Measurements from ENCODE around the gene GNG4. TPM values are rescaled to one million over a fixed set of nuclear protein-coding genes. Genes with fewer than 3 reads are reported as not detected.

Gene GNG4
- total RNA-seq, 2 experiments from 2014 or later = not detected

DNA sequence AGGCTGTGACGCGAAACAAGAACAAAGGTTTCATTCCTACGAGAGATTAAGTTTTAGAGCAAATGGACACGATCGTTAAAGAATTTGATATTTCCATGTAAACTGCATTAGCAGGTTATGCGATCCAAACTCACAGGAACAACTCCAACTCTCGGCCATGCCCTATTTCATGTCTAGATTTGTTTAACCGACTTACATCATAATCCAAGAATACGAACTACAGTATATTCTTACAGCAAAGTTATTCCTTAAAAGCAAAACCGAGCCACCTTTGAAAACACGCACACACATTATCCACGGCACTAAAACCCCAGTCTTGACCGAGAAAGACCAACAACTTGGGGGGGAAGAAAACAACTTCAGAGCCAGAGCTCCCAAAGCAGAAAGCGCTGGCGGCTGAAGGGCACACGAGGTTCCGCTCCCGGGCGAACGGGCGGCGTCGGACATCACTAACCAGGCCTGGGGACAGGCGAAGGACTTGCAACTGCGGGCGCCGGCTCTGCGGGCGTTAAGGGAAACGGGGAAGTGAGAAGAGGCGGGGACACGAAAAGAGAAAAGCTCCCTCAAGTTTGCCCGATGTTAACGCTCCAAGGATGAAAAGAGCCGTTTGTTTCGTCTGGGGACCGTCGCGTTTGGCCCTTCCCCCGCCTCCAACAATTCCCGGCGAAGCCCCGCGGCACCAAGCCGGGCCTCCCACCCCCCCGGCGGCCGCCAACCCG, 146.0 kb downstream of the GNG4 start:
- peak overlapping the region; percentile 61 for H3K27ac ChIP-seq (ENCODE audit: low read depth, low read length, poor library complexity, severe bottlenecking)
- peak; percentile 65 for DNase-seq (ENCODE audit: low spot score)
- H4K20me1 ChIP-seq (ENCODE audit: insufficient read depth, low read length) = peaks cover 30% of the 10 kb centered on the region; the same call in 1 of the 2 replicates
- no peak for TF ChIP-seq EZH2phosphoT487 (IDR thresholded peaks at IDR 0.05; ENCODE audit: borderline replicate concordance, low read depth, low read length)
- TF ChIP-seq, protein P1, sequence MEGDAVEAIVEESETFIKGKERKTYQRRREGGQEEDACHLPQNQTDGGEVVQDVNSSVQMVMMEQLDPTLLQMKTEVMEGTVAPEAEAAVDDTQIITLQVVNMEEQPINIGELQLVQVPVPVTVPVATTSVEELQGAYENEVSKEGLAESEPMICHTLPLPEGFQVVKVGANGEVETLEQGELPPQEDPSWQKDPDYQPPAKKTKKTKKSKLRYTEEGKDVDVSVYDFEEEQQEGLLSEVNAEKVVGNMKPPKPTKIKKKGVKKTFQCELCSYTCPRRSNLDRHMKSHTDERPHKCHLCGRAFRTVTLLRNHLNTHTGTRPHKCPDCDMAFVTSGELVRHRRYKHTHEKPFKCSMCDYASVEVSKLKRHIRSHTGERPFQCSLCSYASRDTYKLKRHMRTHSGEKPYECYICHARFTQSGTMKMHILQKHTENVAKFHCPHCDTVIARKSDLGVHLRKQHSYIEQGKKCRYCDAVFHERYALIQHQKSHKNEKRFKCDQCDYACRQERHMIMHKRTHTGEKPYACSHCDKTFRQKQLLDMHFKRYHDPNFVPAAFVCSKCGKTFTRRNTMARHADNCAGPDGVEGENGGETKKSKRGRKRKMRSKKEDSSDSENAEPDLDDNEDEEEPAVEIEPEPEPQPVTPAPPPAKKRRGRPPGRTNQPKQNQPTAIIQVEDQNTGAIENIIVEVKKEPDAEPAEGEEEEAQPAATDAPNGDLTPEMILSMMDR (conservative IDR thresholded peaks at IDR 0.05; ENCODE audit: low read length) = no peak
- peaks cover 48% of the 10 kb centered on the region for H3K79me2 ChIP-seq (ENCODE audit: insufficient read depth, low read depth, low read length)
- H3K4me1 ChIP-seq (ENCODE audit: insufficient read depth, low read length, poor library complexity, severe bottlenecking) = peaks cover 36% of the 10 kb centered on the region
- BruUV-seq (replicated peaks) = no TSS peak
- H3K36me3 ChIP-seq (ENCODE audit: insufficient read depth, low read length) = no peaks in the 10 kb centered on the region
- H3K9me2 ChIP-seq (ENCODE audit: insufficient read depth, low read length) = no peaks in the 10 kb centered on the region
- H3K9me3 ChIP-seq (ENCODE audit: low read length) = no peaks in the 10 kb centered on the region
- ChIA-PET POLR2A (interaction anchor here (0.5 to 1.7 kb wide), 13 partner anchors 8 to 1027 kb away, joined by 3 to 7 read pairs (median 4); no protein-coding TSS in a partner anchor), CTCF (ENCODE audit: unreplicated experiment) (interaction anchor here (0.6 to 1.5 kb wide), 6 partner anchors 60 to 1326 kb away, joined by 3 to 6 read pairs (median 4); no protein-coding TSS in a partner anchor)
- H3K4me2 ChIP-seq (ENCODE audit: low read length) = peak overlapping the region; percentile 96
- H3K4me3 ChIP-seq (ENCODE audit: low read depth, low read length, poor library complexity, severe bottlenecking) = peak overlapping the region; percentile 74
- intact Hi-C loops (cut with micrococcal nuclease; ENCODE audit: unreplicated experiment) = loop anchor here (1.0 to 10.0 kb wide), 9 partner anchors 174 to 1029 kb away; partner anchors contain the start of genes ERO1B, LYST and TARBP1
- peak overlapping the region; percentile 90 for H2AFZ ChIP-seq (ENCODE audit: low read length)

DNA sequence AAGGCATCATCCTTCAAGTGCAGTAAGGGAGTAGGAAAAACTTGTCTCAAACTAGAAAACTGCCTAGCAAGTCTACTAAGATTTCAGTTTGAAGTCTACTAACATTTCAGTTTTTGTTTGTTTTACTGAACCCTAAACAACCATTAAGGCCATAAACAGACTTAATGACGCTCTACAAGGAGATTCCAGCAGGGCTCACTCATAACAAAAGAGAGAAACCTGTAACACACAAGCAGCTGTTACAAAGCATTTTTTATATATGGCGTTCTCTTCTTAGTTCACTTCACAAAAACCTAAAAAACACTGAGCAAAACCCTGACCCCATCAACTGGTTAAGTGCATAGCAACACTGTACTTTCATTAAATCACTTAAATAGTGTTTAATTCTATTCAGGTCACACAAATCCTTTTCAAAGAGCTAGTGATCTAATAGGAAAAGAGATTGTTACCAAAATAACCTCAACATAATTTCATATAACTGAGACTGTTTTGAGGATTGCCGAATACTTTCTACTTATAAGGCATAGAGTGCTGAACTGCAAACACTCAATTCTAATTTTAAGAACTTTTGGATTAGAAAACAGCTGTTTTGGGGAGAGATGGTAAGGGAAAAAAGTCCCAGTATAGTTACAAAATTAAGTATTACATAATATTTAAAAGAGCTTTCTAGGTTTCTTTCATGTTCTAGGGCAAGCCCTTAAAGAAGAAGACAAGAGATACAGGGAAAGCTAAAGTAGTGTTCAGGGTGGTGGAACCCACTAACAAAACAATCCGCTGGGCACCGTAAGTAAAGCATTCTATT, 146.8 kb downstream of the GNG4 start:
- Histone ChIP-seq H3K4me1 (ENCODE audit: insufficient read depth, low read length, poor library complexity, severe bottlenecking) (peaks cover 36% of the 10 kb centered on the region), H3K4me3 (ENCODE audit: low read depth, low read length, poor library complexity, severe bottlenecking) (peak overlapping the region; percentile 74), H4K20me1 (ENCODE audit: insufficient read depth, low read length) (peaks cover 33% of the 10 kb centered on the region; the same call in 1 of the 2 replicates), H3K36me3 (ENCODE audit: insufficient read depth, low read length) (no peaks in the 10 kb centered on the region), H3K9me2 (ENCODE audit: insufficient read depth, low read length) (no peaks in the 10 kb centered on the region), H2AFZ (ENCODE audit: low read length) (peak overlapping the region; percentile 90; the same call in 1 of the 2 replicates), H3K27ac (ENCODE audit: low read depth, low read length, poor library complexity, severe bottlenecking) (no peak overlapping the region), H3K4me2 (ENCODE audit: low read length) (peak overlapping the region; percentile 96), H3K79me2 (ENCODE audit: insufficient read depth, low read depth, low read length) (peaks cover 55% of the 10 kb centered on the region), H3K9me3 (ENCODE audit: low read length) (no peaks in the 10 kb centered on the region)
- no peak for TF ChIP-seq EZH2phosphoT487 (IDR thresholded peaks at IDR 0.05; ENCODE audit: borderline replicate concordance, low read depth, low read length)
- TF ChIP-seq, protein P1 (conservative IDR thresholded peaks at IDR 0.05; ENCODE audit: low read length) = no peak
- DNase-seq (ENCODE audit: low spot score) = no peak
- intact Hi-C loops (cut with micrococcal nuclease; ENCODE audit: unreplicated experiment) = loop anchor here (5.0 to 10.0 kb wide), 4 partner anchors 401 to 1028 kb away; partner anchors contain the start of gene TARBP1
- ChIA-PET POLR2A (interaction anchor here (0.5 to 1.6 kb wide), 8 partner anchors 14 to 1028 kb away, joined by 3 to 4 read pairs (median 4); no protein-coding TSS in a partner anchor), CTCF (ENCODE audit: unreplicated experiment) (interaction anchor here (0.9 kb wide), 1 partner anchor 469 kb away, joined by 3 read pairs; no protein-coding TSS in a partner anchor)
- TSS peak; percentile 69 for BruUV-seq (replicated peaks)

All from OCI-LY7 (cell line).